ENCODE results near the gene BST1.

The BST1 gene

DNA sequence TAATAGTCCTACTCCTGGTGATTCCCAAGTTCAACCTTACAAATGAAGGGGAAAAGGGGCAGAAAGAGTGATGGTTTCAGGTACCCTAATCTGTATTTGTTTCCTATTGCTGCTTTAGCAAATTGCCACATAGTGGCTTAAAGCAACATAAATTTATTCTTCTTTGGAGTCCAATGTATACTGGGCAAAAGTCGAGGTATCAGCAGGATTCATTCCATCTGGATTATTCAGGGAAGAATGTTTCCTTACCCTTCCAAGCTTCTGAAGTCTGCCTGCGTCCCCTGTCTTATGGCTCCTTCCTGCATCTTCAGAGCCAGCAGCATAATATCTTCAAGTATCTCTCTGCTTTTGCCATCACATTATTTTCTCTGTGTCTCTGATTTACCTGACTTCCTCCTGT, 10.3 kb upstream of the BST1 start:
- TF ChIP-seq FOXP2 (optimal IDR thresholded peaks at IDR 0.05; ENCODE audit: borderline replicate concordance, extremely low read depth, extremely low read length, insufficient read depth) (no peak), TAF1 (IDR thresholded peaks at IDR 0.05; ENCODE audit: borderline replicate concordance, insufficient read depth, low read length) (no peak), SIN3A (IDR thresholded peaks at IDR 0.05; ENCODE audit: borderline replicate concordance, insufficient read depth, low read length) (no peak), POLR2AphosphoS5 (IDR thresholded peaks at IDR 0.05; ENCODE audit: low read depth, low read length) (no peak)
- TF ChIP-seq, protein P1, sequence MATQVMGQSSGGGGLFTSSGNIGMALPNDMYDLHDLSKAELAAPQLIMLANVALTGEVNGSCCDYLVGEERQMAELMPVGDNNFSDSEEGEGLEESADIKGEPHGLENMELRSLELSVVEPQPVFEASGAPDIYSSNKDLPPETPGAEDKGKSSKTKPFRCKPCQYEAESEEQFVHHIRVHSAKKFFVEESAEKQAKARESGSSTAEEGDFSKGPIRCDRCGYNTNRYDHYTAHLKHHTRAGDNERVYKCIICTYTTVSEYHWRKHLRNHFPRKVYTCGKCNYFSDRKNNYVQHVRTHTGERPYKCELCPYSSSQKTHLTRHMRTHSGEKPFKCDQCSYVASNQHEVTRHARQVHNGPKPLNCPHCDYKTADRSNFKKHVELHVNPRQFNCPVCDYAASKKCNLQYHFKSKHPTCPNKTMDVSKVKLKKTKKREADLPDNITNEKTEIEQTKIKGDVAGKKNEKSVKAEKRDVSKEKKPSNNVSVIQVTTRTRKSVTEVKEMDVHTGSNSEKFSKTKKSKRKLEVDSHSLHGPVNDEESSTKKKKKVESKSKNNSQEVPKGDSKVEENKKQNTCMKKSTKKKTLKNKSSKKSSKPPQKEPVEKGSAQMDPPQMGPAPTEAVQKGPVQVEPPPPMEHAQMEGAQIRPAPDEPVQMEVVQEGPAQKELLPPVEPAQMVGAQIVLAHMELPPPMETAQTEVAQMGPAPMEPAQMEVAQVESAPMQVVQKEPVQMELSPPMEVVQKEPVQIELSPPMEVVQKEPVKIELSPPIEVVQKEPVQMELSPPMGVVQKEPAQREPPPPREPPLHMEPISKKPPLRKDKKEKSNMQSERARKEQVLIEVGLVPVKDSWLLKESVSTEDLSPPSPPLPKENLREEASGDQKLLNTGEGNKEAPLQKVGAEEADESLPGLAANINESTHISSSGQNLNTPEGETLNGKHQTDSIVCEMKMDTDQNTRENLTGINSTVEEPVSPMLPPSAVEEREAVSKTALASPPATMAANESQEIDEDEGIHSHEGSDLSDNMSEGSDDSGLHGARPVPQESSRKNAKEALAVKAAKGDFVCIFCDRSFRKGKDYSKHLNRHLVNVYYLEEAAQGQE (IDR thresholded peaks at IDR 0.05; ENCODE audit: insufficient read depth in 1 of 2, low read depth in 2 of 2, low read length in 2 of 2): no peak

GRCh38 chr4:15694431-15694830, 8.4 kb upstream of the BST1 start:
- TF ChIP-seq FOXP2 (optimal IDR thresholded peaks at IDR 0.05; ENCODE audit: borderline replicate concordance, extremely low read depth, extremely low read length, insufficient read depth): no peak
- no peak for TF ChIP-seq SIN3A (IDR thresholded peaks at IDR 0.05; ENCODE audit: borderline replicate concordance, insufficient read depth, low read length)
- TF ChIP-seq, protein P1 (IDR thresholded peaks at IDR 0.05; ENCODE audit: insufficient read depth in 1 of 2, low read depth in 2 of 2, low read length in 2 of 2): no peak
- no peak for TF ChIP-seq POLR2AphosphoS5 (IDR thresholded peaks at IDR 0.05; ENCODE audit: low read depth, low read length)
- TF ChIP-seq TAF1 (IDR thresholded peaks at IDR 0.05; ENCODE audit: borderline replicate concordance, insufficient read depth, low read length): no peak

DNA sequence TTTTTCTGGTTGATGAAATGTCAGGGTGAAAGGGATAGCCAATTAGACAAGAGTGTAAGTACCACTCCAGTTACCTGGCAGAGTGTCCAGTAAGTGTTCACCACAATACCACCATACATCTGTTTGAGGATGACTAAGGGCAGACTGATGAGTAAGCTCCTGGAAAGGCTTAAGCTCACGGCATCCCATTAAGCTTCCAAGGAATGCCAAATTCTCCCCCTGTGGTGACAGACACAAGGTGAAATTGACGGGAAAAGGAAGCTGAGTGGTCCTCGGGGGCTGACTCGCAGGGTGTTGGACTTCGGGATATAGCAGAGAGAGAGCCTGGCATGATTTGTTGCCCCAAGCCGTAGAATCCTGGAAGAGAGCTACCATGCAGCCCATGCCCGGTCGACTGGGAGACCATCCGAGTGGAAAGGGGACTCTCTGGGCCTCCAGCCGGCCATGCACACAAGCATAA, 7.6 kb upstream of the BST1 start:
- TF ChIP-seq FOXP2 (optimal IDR thresholded peaks at IDR 0.05; ENCODE audit: borderline replicate concordance, extremely low read depth, extremely low read length, insufficient read depth) (no peak), TAF1 (IDR thresholded peaks at IDR 0.05; ENCODE audit: borderline replicate concordance, insufficient read depth, low read length) (no peak), SIN3A (IDR thresholded peaks at IDR 0.05; ENCODE audit: borderline replicate concordance, insufficient read depth, low read length) (no peak), POLR2AphosphoS5 (IDR thresholded peaks at IDR 0.05; ENCODE audit: low read depth, low read length) (no peak)
- TF ChIP-seq, protein P1 (IDR thresholded peaks at IDR 0.05; ENCODE audit: insufficient read depth in 1 of 2, low read depth in 2 of 2, low read length in 2 of 2): no peak

DNA sequence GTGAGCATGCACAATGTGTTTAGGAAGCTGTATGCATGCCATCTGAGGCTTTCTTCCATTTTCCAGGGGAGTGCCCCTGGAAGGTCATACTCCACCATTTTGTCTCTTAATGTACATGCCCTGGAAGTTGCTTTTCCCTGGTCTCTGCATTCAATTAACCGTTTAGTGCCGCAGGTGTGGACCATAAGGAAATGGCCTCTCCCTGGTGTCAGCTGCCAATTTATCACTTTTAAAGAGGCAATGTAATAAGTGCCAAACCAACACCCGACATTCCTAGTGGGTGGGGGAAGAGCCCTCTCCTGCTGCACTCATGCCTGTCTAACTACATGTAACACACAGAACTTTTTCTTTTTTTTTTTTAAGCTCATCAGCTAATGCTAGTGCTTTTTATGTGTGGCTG, 7.1 kb upstream of the BST1 start:
- TF ChIP-seq SIN3A (IDR thresholded peaks at IDR 0.05; ENCODE audit: borderline replicate concordance, insufficient read depth, low read length): no peak

- TF ChIP-seq TAF1 (IDR thresholded peaks at IDR 0.05; ENCODE audit: borderline replicate concordance, insufficient read depth, low read length) (no peak), POLR2AphosphoS5 (IDR thresholded peaks at IDR 0.05; ENCODE audit: low read depth, low read length) (no peak), SIN3A (IDR thresholded peaks at IDR 0.05; ENCODE audit: borderline replicate concordance, insufficient read depth, low read length) (no peak), FOXP2 (optimal IDR thresholded peaks at IDR 0.05; ENCODE audit: borderline replicate concordance, extremely low read depth, extremely low read length, insufficient read depth) (no peak)
- TF ChIP-seq, protein P1 (IDR thresholded peaks at IDR 0.05; ENCODE audit: insufficient read depth in 1 of 2, low read depth in 2 of 2, low read length in 2 of 2): no peak
Measured at GRCh38 chr4:15696866-15697265, 6.0 kb upstream of the BST1 start.

All from PFSK-1 (cell line).